Common myeloid progenitor, CD34-positive (primary cell): ENCODE measurements around the gene ACOXL.

Source experiments
- CTCF ChIA-PET: fragments of 350-600 bp; sonication (Branson Sonifier 250); formaldehyde crosslinking; loops from one replicate; lab custom pipeline; 2021; ENCODE audit warnings: antibody characterized with exemption; lab: Charles Lee
- POLR2A ChIA-PET: fragments of 350-600 bp; sonication (Branson Sonifier 250); formaldehyde crosslinking; loops from one replicate; lab custom pipeline; 2021; ENCODE audit warnings: antibody characterized with exemption; lab: Charles Lee
- DNase-seq, 3 donors: peaks; one replicate each; pipeline versions ENCODE4 v3.0.0 to v3.0.0-alpha.2; 2013
- H3K27ac ChIP-seq, 2 experiments: 1 replicate in 1 of 2; 2 replicates in 1 of 2; pipeline ENCODE4 v1.7.0; 2013; ENCODE audit warnings: inconsistent platforms in 2 of 2, low read length in 2 of 2, mild to moderate bottlenecking in 2 of 2, low read depth in 1 of 2, moderate library complexity in 1 of 2; ENCODE audit not compliant: severe bottlenecking in 2 of 2, insufficient read depth in 1 of 2, poor library complexity in 1 of 2
- H3K27me3 ChIP-seq, 5 experiments: replicated peaks in 2 of 5; 1 replicate in 3 of 5; 2 replicates in 2 of 5; pipeline versions ENCODE4 v1.6.1 to v1.7.0; 2013; ENCODE audit warnings: low read length in 4 of 5, mild to moderate bottlenecking in 2 of 5, moderate library complexity in 2 of 5, inconsistent platforms in 1 of 5; ENCODE audit not compliant: insufficient read depth in 5 of 5, control insufficient read depth in 4 of 5
- H3K36me3 ChIP-seq, 4 experiments: 1 replicate in 2 of 4; 2 replicates in 2 of 4; pipeline versions ENCODE4 v1.6.1 to v1.7.0; 2013; ENCODE audit warnings: low read length in 3 of 4, control low read depth in 1 of 4, mild to moderate bottlenecking in 1 of 4; ENCODE audit not compliant: control insufficient read depth in 4 of 4, insufficient read depth in 4 of 4
- H3K4me1 ChIP-seq, 4 experiments: 1 replicate in 3 of 4; 2 replicates in 1 of 4; pipeline versions ENCODE4 v1.6.1 to v1.7.1; 2013; ENCODE audit warnings: low read length in 3 of 4, mild to moderate bottlenecking in 3 of 4, control low read depth in 1 of 4, inconsistent platforms in 1 of 4, moderate library complexity in 1 of 4; ENCODE audit not compliant: control insufficient read depth in 4 of 4, insufficient read depth in 4 of 4; ENCODE audit errors: control extremely low read depth in 1 of 4
- H3K4me3 ChIP-seq, 7 experiments: 1 replicate in 4 of 7; 2 replicates in 3 of 7; pipeline versions ENCODE4 v1.5.1 to v1.7.0; 2013; ENCODE audit warnings: mild to moderate bottlenecking in 7 of 7, low read length in 6 of 7, moderate library complexity in 6 of 7, inconsistent platforms in 2 of 7, low read depth in 2 of 7, control low read depth in 1 of 7; ENCODE audit not compliant: insufficient read depth in 4 of 7, control insufficient read depth in 1 of 7; ENCODE audit errors: extremely low read depth in 1 of 7
- H3K9me3 ChIP-seq, 5 experiments: 1 replicate in 4 of 5; 2 replicates in 1 of 5; pipeline versions ENCODE4 v1.6.1 to v1.7.1; 2013; ENCODE audit warnings: low read length in 4 of 5, mild to moderate bottlenecking in 2 of 5, inconsistent platforms in 1 of 5, low read depth in 1 of 5, moderate library complexity in 1 of 5; ENCODE audit not compliant: control insufficient read depth in 4 of 5, insufficient read depth in 2 of 5; ENCODE audit errors: control extremely low read depth in 1 of 5
- WGBS: methylation state at CpG from one replicate; pipeline ENCODE4 v1.1.5; 2013; ENCODE audit not compliant: insufficient coverage; 5-methylcytosine and 5-hydroxymethylcytosine counted together

Gene ACOXL

GRCh38 chr2:110971811-110972210, 239.4 kb downstream of the ACOXL start:
- no peaks in the 10 kb centered on the region for H3K36me3 ChIP-seq
- no peak overlapping the region for H3K4me3 ChIP-seq
- H3K27me3 ChIP-seq, result no peaks in the 10 kb centered on the region
- ChIA-PET POLR2A (no interaction called here), CTCF (no interaction called here)
- DNase-seq, result no peak
- H3K27ac ChIP-seq, result no peak overlapping the region
- no peaks in the 10 kb centered on the region for H3K4me1 ChIP-seq
- 96% methylated on average over 2 of the region's 2 CpGs for WGBS
- peaks cover 0 to 17% (median 4%) of the 10 kb centered on the region in 5 experiments for H3K9me3 ChIP-seq

- Histone ChIP-seq H3K27me3 (no peaks in the 10 kb centered on the region), H3K4me1 (no peaks in the 10 kb centered on the region), H3K4me3 (no peak overlapping the region), H3K36me3 (no peaks in the 10 kb centered on the region), H3K9me3 (peaks cover 0 to 17% (median 4%) of the 10 kb centered on the region in 5 experiments), H3K27ac (no peak overlapping the region)
- WGBS, result no CpG with 5 or more reads among the region's 2 CpGs
- ChIA-PET POLR2A (interaction anchor here (0.7 kb wide), 1 partner anchor 1985 kb away, joined by 4 read pairs; no protein-coding TSS in a partner anchor), CTCF (no interaction called here)
- DNase-seq, result no peak
Observed at GRCh38 chr2:110973262-110973661, 240.9 kb downstream of the ACOXL start.

- ChIA-PET CTCF (no interaction called here), POLR2A (no interaction called here)
- Histone ChIP-seq H3K27ac (no peak overlapping the region), H3K4me1 (no peaks in the 10 kb centered on the region), H3K4me3 (no peak overlapping the region), H3K9me3 (peaks cover 0 to 16% (median 4%) of the 10 kb centered on the region in 5 experiments), H3K36me3 (no peaks in the 10 kb centered on the region), H3K27me3 (no peaks in the 10 kb centered on the region)
- no peak for DNase-seq
- WGBS, result 100% methylated on average over 3 of the region's 4 CpGs
Observed at GRCh38 chr2:110977403-110977802, 245.0 kb downstream of the ACOXL start.

GRCh38 chr2:110978148-110978547, 245.8 kb downstream of the ACOXL start:
- 98% methylated on average over 6 of the region's 6 CpGs for WGBS
- ChIA-PET CTCF (no interaction called here), POLR2A (no interaction called here)
- Histone ChIP-seq H3K27me3 (no peaks in the 10 kb centered on the region), H3K4me1 (no peaks in the 10 kb centered on the region), H3K4me3 (no peak overlapping the region), H3K27ac (no peak overlapping the region), H3K9me3 (peaks cover 0 to 9% (median 2%) of the 10 kb centered on the region in 5 experiments), H3K36me3 (no peaks in the 10 kb centered on the region)
- DNase-seq, result no peak

GRCh38 chr2:110978756-110979470, 246.5 kb downstream of the ACOXL start:
- WGBS, result 99% methylated on average over 9 of the region's 12 CpGs
- H3K27me3 ChIP-seq, result no peaks in the 10 kb centered on the region
- H3K27ac ChIP-seq, result no peak overlapping the region
- H3K9me3 ChIP-seq, result peaks cover 0 to 2% (median under 1%) of the 10 kb centered on the region in 5 experiments
- POLR2A ChIA-PET, result no interaction called here
- CTCF ChIA-PET, result no interaction called here
- H3K4me1 ChIP-seq, result no peaks in the 10 kb centered on the region
- DNase-seq, result no peak
- no peaks in the 10 kb centered on the region for H3K36me3 ChIP-seq
- H3K4me3 ChIP-seq, result no peak overlapping the region

- POLR2A ChIA-PET, result no interaction called here
- Histone ChIP-seq H3K36me3 (no peaks in the 10 kb centered on the region), H3K27me3 (no peaks in the 10 kb centered on the region), H3K4me1 (no peaks in the 10 kb centered on the region), H3K27ac (no peak overlapping the region), H3K9me3 (no peaks in the 10 kb centered on the region), H3K4me3 (no peak overlapping the region)
- CTCF ChIA-PET, result no interaction called here
- DNase-seq, result no peak
- 97% methylated on average over 8 of the region's 10 CpGs for WGBS
Observed at GRCh38 chr2:110979471-110980338, 247.3 kb downstream of the ACOXL start.
